HepG2 (cell line): ENCODE data around the gene SLC35D2. TPM values are rescaled to one million over a fixed set of nuclear protein-coding genes. Genes with fewer than 3 reads are reported as not detected.
A peak's percentile ranks its signal among the peaks of the same experiment; 100 is the strongest.

ENCODE experiments used
- BRD4 ChIP-seq: sonication (generic); formaldehyde crosslinking; IDR thresholded peaks from 2 replicates; pipeline ENCODE4 v1.4.0; 2020; ENCODE audit warnings: missing genetic modification reagents
- CENPX ChIP-seq: sonication (generic); formaldehyde crosslinking; IDR thresholded peaks from 2 replicates; pipeline ENCODE4 v1.9.0; 2021; ENCODE audit warnings: mild to moderate bottlenecking, missing genetic modification reagents, moderate library complexity
- JUNB ChIP-seq: sonication (generic); formaldehyde crosslinking; IDR thresholded peaks from 2 replicates; pipeline ENCODE4 v1.8.0; 2022; ENCODE audit warnings: missing genetic modification reagents, mild to moderate bottlenecking, borderline replicate concordance
- KAT8 ChIP-seq: IDR thresholded peaks from 2 replicates; pipeline ENCODE4 v1.6.1; 2016; ENCODE audit warnings: missing genetic modification reagents, missing compliant biosample characterization
- KDM1A ChIP-seq: IDR thresholded peaks from 2 replicates; pipeline ENCODE4 v1.6.1; 2016; ENCODE audit warnings: missing compliant biosample characterization
- KDM3A ChIP-seq: IDR thresholded peaks from 2 replicates; pipeline ENCODE4 v1.6.1; 2018; ENCODE audit warnings: low read depth, missing compliant biosample characterization
- KLF9 ChIP-seq: IDR thresholded peaks from 2 replicates; pipeline ENCODE4 v1.6.1; 2016; ENCODE audit warnings: low read depth
- MAFK ChIP-seq, 2 experiments: IDR thresholded peaks in 1 of 2; conservative IDR thresholded peaks in 1 of 2; 2 replicates each; pipeline ENCODE4 v1.6.1; 2011; ENCODE audit warnings: improper control_type of control experiment in 2 of 2, low read length in 2 of 2
- MTA1 ChIP-seq: sonication (generic); formaldehyde crosslinking; IDR thresholded peaks from 2 replicates; pipeline ENCODE4 v1.4.0; 2020; ENCODE audit warnings: missing genetic modification reagents, mild to moderate bottlenecking, borderline replicate concordance
- RBAK ChIP-seq: sonication (generic); formaldehyde crosslinking; IDR thresholded peaks from 2 replicates; pipeline ENCODE4 v1.5.1; 2020; ENCODE audit warnings: mild to moderate bottlenecking, missing genetic modification reagents
- RELA ChIP-seq: sonication (generic); formaldehyde crosslinking; IDR thresholded peaks from 2 replicates; pipeline ENCODE4 v1.4.0; 2020; ENCODE audit warnings: missing genetic modification reagents
- SAFB2 ChIP-seq: sonication (generic); formaldehyde crosslinking; IDR thresholded peaks from 2 replicates; pipeline ENCODE4 v1.5.1; 2020; ENCODE audit warnings: missing genetic modification reagents, low read depth, mild to moderate bottlenecking, borderline replicate concordance
- SIX4 ChIP-seq: sonication (generic); formaldehyde crosslinking; IDR thresholded peaks from 2 replicates; pipeline ENCODE4 v1.4.0; 2020; ENCODE audit warnings: missing genetic modification reagents
- TAF15 ChIP-seq: fragments of 200-400 bp; formaldehyde crosslinking; IDR thresholded peaks from one replicate; pipeline ENCODE4 v1.6.1; 2018; ENCODE audit warnings: mild to moderate bottlenecking, low read depth, low read length; ENCODE audit not compliant: poor library complexity, severe bottlenecking
- TARDBP ChIP-seq: sonication (generic); formaldehyde crosslinking; IDR thresholded peaks from 2 replicates; pipeline ENCODE4 v1.8.0; 2022; ENCODE audit warnings: mild to moderate bottlenecking, missing genetic modification reagents
- ZNF10 ChIP-seq: sonication (generic); formaldehyde crosslinking; IDR thresholded peaks from 2 replicates; pipeline ENCODE4 v1.4.0; 2020; ENCODE audit warnings: mild to moderate bottlenecking, low read depth, missing genetic modification reagents, borderline replicate concordance
- ZNF552 ChIP-seq: sonication (generic); formaldehyde crosslinking; IDR thresholded peaks from 2 replicates; pipeline ENCODE4 v1.9.0; 2022; ENCODE audit warnings: missing genetic modification reagents, mild to moderate bottlenecking, borderline replicate concordance
- ZNF709 ChIP-seq: sonication (generic); formaldehyde crosslinking; IDR thresholded peaks from 2 replicates; pipeline ENCODE4 v1.5.0; 2020; ENCODE audit warnings: mild to moderate bottlenecking, missing genetic modification reagents
- ZSCAN9 ChIP-seq: IDR thresholded peaks from 2 replicates; pipeline ENCODE4 v1.6.1; 2016; ENCODE audit warnings: borderline replicate concordance
- polyA plus RNA-seq, 8 experiments: library from polyadenylated mRNA; depleted of rRNA in 3 of 8; stranded (reverse) in 7 of 8; unstranded in 1 of 8; fragments of >200 nt; fragmentation: Illumina TruSeq in 4 of 8; extraction: Trizol in 4 of 8; gene quantifications; 2 replicates each; pipeline versions ENCODE4 v1.2.1 to v1.2.3, GENCODE V29; 2011 to 2016; ENCODE audit warnings: low read depth in 4 of 8, missing spikeins in 1 of 8, mixed read lengths in 1 of 8; ENCODE audit not compliant: insufficient read depth in 1 of 8
- total RNA-seq, 5 experiments: library from RNA; depleted of rRNA; stranded (reverse); fragments of >200 nt; fragmentation: Illumina TruSeq; extraction: Trizol; gene quantifications; 2 replicates each; pipeline ENCODE4 v1.2.3, GENCODE V29; 2016; ENCODE audit warnings: low read depth in 1 of 5
- TF ChIP-seq, protein P1 (sequence below): sonication (generic); formaldehyde crosslinking; IDR thresholded peaks from 2 replicates; pipeline ENCODE4 v1.4.0; 2020; ENCODE audit warnings: mild to moderate bottlenecking, missing genetic modification reagents
- TF ChIP-seq, protein P2 (sequence below): IDR thresholded peaks from 2 replicates; pipeline ENCODE4 v1.6.1; 2016
- TF ChIP-seq, protein P3 (sequence below): sonication (generic); formaldehyde crosslinking; IDR thresholded peaks from 2 replicates; pipeline ENCODE4 v1.4.0; 2020; ENCODE audit warnings: mild to moderate bottlenecking, missing genetic modification reagents
- TF ChIP-seq, protein P4 (sequence below): sonication (generic); formaldehyde crosslinking; IDR thresholded peaks from 2 replicates; pipeline ENCODE4 v1.8.0; 2023; ENCODE audit warnings: mild to moderate bottlenecking, missing genetic modification reagents
- TF ChIP-seq, protein P5 (sequence below): sonication (generic); formaldehyde crosslinking; IDR thresholded peaks from 2 replicates; pipeline ENCODE4 v1.4.0; 2020; ENCODE audit warnings: missing genetic modification reagents, mild to moderate bottlenecking, borderline replicate concordance

SLC35D2 gene
- total and polyA plus RNA-seq, 2 of the 13 experiments (the other 11 are each of a cell fraction or from before 2014, with no cell fraction given) = 96.2 to 103 TPM

DNA sequence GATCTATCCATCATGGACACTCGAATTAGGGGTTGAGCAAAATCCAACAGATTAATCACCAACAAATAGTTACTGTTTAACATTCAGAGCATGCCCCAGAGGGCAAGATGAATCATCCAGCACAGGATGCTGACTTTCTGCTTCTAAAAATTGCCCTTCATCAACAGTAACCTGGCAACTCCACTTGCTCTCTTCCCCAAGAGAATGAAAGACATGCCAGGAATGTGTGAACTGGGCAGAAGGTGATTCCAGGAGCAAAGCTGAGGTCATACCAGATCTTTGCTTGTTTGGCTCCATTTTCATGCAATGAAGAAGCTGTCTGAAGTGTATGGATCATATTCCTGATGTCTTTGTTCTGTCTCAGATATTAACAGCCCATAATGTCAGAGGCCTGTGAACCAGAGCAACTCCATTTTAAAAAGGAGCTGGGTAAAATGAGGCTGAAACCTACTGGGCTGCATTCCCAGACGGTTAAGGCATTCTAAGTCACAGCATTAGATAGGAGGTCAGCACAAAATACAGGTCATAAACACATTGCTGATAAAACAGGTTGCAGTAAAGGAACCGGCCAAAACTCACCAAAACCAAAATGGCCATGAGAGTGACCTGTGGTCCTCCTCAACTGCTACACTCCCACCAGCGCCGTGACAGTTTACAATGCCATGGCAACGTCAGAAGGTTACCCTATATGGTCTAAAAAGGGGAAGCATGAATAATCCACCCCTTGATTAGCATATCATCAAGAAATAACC lies 37.1 kb upstream of the SLC35D2 start (continued):
- TF ChIP-seq, protein P1, sequence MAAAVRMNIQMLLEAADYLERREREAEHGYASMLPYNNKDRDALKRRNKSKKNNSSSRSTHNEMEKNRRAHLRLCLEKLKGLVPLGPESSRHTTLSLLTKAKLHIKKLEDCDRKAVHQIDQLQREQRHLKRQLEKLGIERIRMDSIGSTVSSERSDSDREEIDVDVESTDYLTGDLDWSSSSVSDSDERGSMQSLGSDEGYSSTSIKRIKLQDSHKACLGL (CRISPR knock-in tag) = no peak
- TF ChIP-seq, protein P2, sequence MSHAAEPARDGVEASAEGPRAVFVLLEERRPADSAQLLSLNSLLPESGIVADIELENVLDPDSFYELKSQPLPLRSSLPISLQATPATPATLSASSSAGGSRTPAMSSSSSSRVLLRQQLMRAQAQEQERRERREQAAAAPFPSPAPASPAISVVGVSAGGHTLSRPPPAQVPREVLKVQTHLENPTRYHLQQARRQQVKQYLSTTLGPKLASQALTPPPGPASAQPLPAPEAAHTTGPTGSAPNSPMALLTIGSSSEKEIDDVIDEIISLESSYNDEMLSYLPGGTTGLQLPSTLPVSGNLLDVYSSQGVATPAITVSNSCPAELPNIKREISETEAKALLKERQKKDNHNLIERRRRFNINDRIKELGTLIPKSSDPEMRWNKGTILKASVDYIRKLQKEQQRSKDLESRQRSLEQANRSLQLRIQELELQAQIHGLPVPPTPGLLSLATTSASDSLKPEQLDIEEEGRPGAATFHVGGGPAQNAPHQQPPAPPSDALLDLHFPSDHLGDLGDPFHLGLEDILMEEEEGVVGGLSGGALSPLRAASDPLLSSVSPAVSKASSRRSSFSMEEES (CRISPR knock-in tag) = peak; percentile 70; the same call in 1 of the 2 replicates
- TF ChIP-seq KDM1A (CRISPR knock-in tag) (peak; percentile 62; the same call in 1 of the 2 replicates), SIX4 (no peak), ZSCAN9 (CRISPR knock-in tag) (peak; percentile 54; the same call in 1 of the 2 replicates), JUNB (CRISPR knock-in tag) (peak; percentile 79; the same call in 1 of the 2 replicates), BRD4 (CRISPR knock-in tag) (no peak), TAF15 (no peak), RBAK (CRISPR knock-in tag) (no peak), ZNF552 (CRISPR knock-in tag) (no peak), ZNF10 (no peak), RELA (CRISPR knock-in tag) (no peak), ZNF709 (CRISPR knock-in tag) (no peak), CENPX (CRISPR knock-in tag) (no peak), SAFB2 (CRISPR knock-in tag) (no peak), MTA1 (CRISPR knock-in tag) (no peak), KAT8 (CRISPR knock-in tag) (peak; percentile 61; the same call in 1 of the 2 replicates), MAFK (conservative IDR thresholded peaks at IDR 0.05 in 1 of 2, IDR thresholded peaks at IDR 0.05 in 1 of 2; ENCODE audit: low read length in 2 of 2) (peak; percentile 68 to 75), KDM3A (CRISPR knock-in tag) (no peak), TARDBP (CRISPR knock-in tag) (peak; percentile 81; the same call in 1 of the 2 replicates), KLF9 (CRISPR knock-in tag) (no peak)
- TF ChIP-seq, protein P3, sequence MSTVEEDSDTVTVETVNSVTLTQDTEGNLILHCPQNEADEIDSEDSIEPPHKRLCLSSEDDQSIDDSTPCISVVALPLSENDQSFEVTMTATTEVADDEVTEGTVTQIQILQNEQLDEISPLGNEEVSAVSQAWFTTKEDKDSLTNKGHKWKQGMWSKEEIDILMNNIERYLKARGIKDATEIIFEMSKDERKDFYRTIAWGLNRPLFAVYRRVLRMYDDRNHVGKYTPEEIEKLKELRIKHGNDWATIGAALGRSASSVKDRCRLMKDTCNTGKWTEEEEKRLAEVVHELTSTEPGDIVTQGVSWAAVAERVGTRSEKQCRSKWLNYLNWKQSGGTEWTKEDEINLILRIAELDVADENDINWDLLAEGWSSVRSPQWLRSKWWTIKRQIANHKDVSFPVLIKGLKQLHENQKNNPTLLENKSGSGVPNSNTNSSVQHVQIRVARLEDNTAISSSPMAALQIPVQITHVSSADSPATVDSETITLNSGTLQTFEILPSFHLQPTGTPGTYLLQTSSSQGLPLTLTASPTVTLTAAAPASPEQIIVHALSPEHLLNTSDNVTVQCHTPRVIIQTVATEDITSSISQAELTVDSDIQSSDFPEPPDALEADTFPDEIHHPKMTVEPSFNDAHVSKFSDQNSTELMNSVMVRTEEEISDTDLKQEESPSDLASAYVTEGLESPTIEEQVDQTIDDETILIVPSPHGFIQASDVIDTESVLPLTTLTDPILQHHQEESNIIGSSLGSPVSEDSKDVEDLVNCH (CRISPR knock-in tag) = no peak
- TF ChIP-seq, protein P4, sequence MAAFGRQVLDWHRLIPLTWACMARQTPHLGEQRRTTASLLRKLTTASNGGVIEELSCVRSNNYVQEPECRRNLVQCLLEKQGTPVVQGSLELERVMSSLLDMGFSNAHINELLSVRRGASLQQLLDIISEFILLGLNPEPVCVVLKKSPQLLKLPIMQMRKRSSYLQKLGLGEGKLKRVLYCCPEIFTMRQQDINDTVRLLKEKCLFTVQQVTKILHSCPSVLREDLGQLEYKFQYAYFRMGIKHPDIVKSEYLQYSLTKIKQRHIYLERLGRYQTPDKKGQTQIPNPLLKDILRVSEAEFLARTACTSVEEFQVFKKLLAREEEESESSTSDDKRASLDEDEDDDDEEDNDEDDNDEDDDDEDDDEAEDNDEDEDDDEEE (CRISPR knock-in tag) = no peak
- TF ChIP-seq, protein P5, sequence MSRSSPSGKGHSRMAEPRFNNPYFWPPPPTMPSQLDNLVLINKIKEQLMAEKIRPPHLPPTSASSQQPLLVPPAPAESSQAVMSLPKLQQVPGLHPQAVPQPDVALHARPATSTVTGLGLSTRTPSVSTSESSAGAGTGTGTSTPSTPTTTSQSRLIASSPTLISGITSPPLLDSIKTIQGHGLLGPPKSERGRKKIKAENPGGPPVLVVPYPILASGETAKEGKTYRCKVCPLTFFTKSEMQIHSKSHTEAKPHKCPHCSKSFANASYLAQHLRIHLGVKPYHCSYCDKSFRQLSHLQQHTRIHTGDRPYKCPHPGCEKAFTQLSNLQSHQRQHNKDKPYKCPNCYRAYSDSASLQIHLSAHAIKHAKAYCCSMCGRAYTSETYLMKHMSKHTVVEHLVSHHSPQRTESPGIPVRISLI = no peak
